ENCODE results near the gene PTGES3. TPM values are rescaled to one million over a fixed set of nuclear protein-coding genes. Genes with fewer than 3 reads are reported as not detected.
A peak's percentile ranks its signal among the peaks of the same experiment; 100 is the strongest.
"Not testable (repeated sequence)": the region's sequence is repeated elsewhere in the genome, so short reads cannot be mapped to it uniquely, and the experiment has no call there.

The PTGES3 gene, protein sequence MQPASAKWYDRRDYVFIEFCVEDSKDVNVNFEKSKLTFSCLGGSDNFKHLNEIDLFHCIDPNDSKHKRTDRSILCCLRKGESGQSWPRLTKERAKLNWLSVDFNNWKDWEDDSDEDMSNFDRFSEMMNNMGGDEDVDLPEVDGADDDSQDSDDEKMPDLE
- total RNA-seq: 132 TPM
- long read RNA-seq, transcript PTGES3-204 (7 exons, 1,017 nt): minor isoform, 5 of 131 reads
- long read RNA-seq, transcript PTGES3-201 (8 exons, 1,920 nt): major isoform, 119 of 131 reads
- long read RNA-seq, partial matches to known transcripts: 1 of 131 reads
- long read RNA-seq, other reads (novel, unspliced or antisense): 3 of 131 reads

DNA sequence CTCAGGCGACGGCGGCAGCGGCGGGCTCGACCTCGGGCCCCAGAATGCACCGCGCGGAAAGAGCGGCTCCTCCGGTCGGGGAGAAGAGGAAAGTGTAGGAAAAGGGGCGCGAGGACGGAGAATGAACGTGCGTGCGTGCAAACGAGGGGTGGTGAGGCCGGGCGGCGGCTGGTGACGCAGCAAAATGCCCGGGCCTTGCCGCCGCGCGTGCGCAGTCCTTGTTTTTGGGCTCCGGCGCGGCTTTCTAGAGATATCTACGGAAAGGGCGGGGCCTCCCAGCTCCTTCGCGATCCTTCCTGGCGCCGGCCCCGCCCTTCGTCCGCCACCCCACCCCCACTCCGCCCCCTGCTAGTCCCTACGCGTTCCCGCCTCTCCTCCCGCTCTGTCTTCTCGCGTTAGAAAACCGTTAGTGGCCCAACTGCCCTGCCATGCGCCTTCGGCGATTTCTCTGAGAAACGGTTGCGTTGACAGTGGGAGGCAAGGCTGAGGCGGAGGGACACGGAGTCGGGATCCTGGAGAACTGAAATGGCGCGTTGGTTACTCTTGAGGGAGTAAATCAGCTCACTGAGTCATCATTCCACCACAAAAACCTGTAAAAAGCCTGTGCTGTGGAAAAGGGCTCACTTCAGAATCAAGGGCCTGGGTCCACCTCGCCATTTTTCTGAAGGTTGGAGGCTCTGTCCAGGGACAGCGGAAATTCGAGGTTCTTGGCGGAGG is at the start of gene PTGES3:
Gene PTGES3, minus strand, starts transcription at position 156 of the 717 bp plus-strand sequence. CDS start 285 bp downstream, outside the sequence.
- peak; percentile 99 for DNase-seq (ENCODE audit: missing footprints)
- ATAC-seq: peak; percentile 96
- intact Hi-C loops (cut with DNase I): loop anchor here (2.0 to 5.0 kb wide), 2 partner anchors 37 to 41 kb away; partner anchors contain the start of genes ATP5F1B and NACA

DNA sequence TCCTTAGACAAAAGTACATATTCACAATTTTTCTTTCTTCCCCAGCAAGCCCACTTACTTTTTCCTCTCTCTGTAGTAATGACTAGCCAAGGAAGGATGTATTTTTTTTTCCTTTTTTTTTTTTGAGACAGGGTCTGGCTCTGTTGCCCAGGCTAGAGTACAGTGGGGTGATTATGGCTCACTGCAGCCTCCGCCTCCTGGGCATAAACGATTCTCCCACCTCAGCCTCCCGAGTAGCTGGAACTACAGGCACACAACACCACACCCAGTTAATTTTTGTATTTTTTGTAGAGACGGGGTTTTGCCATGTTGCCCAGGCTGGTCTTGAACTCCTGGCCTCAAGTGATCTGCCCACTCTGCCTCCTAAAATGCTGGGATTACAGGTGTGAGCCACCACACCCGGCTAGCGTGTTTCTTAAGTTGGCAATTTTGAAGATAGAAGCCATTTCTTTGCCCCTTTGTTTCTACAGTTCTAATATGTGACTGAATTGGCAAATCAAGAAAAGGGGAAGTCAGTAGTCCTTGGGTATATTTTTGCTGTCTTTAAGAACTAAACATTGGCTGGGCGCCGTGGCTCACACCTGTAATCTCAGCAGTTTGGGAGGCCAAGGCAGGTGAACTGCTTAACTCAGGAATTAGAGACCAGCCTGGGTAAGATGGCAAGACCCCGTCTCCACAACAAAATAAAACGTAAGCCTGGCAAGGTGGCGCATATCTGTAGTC is 40.2 kb upstream of the PTGES3 start:
- no peak for DNase-seq (ENCODE audit: missing footprints)
- ATAC-seq: no peak
- intact Hi-C loops (cut with DNase I): no loop called here

DNA sequence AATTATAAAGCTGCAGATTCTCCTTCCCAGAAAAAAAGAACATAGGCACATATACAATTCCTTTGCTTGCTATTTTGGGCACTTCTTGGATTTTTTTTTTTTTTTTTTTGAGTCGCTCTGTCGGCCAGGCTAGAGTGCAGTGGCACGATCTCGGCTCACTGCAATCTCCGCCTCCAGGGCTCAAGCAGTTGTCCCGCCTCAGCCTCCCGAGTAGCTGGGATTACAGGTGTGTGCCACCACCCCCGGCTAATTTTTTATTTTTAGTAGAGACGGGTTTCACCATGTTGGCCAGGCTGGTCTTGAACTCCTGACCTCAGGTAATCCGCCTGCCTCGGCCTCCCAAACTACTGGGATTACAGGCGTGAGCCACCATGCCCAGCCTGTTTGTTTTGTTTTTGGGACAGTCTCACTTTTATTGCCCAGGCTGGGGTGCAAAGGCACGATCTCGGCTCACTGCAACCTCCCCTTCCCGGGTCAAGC is 38.2 kb upstream of the PTGES3 start:
- DNase-seq (ENCODE audit: missing footprints); intact Hi-C loops (cut with DNase I); ATAC-seq: not testable (repeated sequence)

DNA sequence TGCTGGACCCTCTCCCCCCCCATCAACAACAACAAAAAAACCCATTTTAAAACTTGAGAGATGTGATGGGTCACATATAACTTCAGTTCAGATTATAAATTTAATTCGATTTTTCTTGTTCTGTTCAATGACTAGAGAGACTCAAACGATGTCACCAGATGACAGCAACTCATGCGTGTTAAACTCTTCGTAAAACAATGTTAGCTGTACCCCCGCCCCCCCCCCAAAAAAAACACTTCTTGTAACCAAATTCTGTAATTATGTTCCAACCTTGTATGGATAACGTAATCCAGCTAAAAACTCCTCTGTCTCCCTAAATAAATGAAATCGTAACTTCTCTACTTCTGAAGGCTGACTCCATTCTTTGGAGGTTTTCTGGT is 37.6 kb upstream of the PTGES3 start:
- ATAC-seq (no peak), DNase-seq (ENCODE audit: missing footprints) (no peak)
- intact Hi-C loops (cut with DNase I): loop anchor here (1.0 to 2.0 kb wide), 3 partner anchors 37 to 89 kb away; partner anchors contain the start of genes ATP5F1B and PTGES3

GRCh38 chr12:56724972-56725722 is 37.1 kb upstream of the PTGES3 start, which contains the start of gene NACA:
Gene NACA, minus strand, starts transcription at chr12:56725299. Its CDS starts 778 bp downstream, at chr12:56724521.
- intact Hi-C loops (cut with DNase I): loop anchor here (1.0 to 2.0 kb wide), 3 partner anchors 36 to 88 kb away; partner anchors contain the start of genes ATP5F1B and PTGES3
- DNase-seq (ENCODE audit: missing footprints) (peak; percentile 100), ATAC-seq (peak; percentile 96)

- DNase-seq (ENCODE audit: missing footprints): no peak
- intact Hi-C loops (cut with DNase I): loop anchor here (2.0 kb wide), 2 partner anchors 36 to 88 kb away; partner anchors contain the start of gene PTGES3
- peak; percentile 8 for ATAC-seq
Measured at GRCh38 chr12:56724701-56724971, 36.6 kb upstream of the PTGES3 start.

- DNase-seq (ENCODE audit: missing footprints): no peak
- ATAC-seq: peak; percentile 49
- intact Hi-C loops (cut with DNase I): loop anchor here (2.0 kb wide), 2 partner anchors 35 to 87 kb away; partner anchors contain the start of gene PTGES3
Measured at GRCh38 chr12:56723889-56724700, 36.0 kb upstream of the PTGES3 start.

DNA sequence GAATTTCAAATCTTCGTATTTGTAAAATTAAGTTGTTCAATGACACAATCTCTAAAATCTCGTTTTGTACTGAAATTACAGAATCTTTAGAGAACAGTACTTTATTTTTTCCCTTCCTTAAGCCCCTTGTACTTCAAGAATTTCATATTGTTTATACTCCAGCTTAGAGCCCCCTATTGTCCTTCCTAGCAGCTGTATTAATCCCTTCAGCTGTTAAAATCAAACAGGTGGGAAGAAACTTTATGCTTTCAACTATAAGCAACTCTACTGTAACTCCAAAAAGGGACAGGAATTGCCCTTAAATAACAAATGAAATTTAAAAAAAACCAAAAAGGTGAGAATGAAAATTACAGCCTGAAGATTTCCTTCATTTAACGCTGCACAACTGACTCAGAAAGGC is 35.3 kb upstream of the PTGES3 start:
- intact Hi-C loops (cut with DNase I): no loop called here
- ATAC-seq: no peak

GRCh38 chr12:56722832-56723231 is 34.7 kb upstream of the PTGES3 start:
- no peak for ATAC-seq
- intact Hi-C loops (cut with DNase I): no loop called here
- no peak for DNase-seq (ENCODE audit: missing footprints)

More for the DNA sequence above, 35.3 kb upstream of the PTGES3 start:
- DNase-seq (ENCODE audit: missing footprints): no peak

DNA sequence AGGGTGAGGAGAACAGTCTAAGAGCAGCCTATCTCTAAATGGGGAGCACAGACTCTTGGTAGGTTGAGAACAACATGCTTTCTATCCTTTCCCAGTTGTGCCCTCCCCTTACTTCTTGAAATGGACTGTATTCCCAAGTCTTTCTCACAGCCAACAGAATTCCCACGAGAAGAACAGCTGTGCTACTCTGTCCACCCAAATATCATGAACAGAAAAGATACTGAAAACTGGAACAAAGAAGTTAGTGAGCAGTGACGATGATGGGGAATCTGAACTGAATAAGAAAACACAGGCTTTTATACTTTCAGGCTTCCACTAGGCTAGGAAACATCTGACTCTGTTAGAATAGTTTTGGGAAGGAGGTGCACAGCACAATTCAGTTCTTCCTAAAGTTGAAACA is 33.6 kb upstream of the PTGES3 start:
- DNase-seq (ENCODE audit: missing footprints): no peak
- intact Hi-C loops (cut with DNase I): no loop called here

GRCh38 chr12:56721216-56721615 is 33.1 kb upstream of the PTGES3 start:
- DNase-seq (ENCODE audit: missing footprints): no peak
- intact Hi-C loops (cut with DNase I): no loop called here
- ATAC-seq: no peak

More for the DNA sequence above, 33.6 kb upstream of the PTGES3 start:
- ATAC-seq: no peak

DNA sequence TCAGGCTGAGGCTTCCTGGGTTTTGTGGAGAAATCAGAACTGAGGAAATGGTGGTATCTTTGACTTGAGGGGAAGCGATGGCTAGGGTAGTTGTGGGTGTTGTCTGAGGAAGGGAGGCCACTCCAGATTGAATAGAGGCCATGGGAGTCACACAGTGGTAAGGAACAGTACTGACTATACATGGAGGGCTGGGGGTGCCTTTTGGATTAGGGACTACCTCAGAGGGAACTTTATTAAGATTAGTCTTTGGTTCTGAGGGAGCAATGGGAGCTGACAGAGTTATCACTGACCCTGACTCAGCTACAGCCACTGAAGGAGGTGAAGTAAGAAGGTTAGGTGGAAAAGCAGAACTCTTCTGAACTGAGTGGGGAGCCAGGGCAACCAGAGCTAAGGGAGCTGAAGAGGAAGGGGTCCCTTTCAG is 32.7 kb upstream of the PTGES3 start:
- intact Hi-C loops (cut with DNase I): no loop called here
- DNase-seq (ENCODE audit: missing footprints) (no peak), ATAC-seq (no peak)

- ATAC-seq: no peak
- intact Hi-C loops (cut with DNase I): no loop called here
- DNase-seq (ENCODE audit: missing footprints): no peak
Measured at GRCh38 chr12:56719056-56719455, 31.0 kb upstream of the PTGES3 start.

DNA sequence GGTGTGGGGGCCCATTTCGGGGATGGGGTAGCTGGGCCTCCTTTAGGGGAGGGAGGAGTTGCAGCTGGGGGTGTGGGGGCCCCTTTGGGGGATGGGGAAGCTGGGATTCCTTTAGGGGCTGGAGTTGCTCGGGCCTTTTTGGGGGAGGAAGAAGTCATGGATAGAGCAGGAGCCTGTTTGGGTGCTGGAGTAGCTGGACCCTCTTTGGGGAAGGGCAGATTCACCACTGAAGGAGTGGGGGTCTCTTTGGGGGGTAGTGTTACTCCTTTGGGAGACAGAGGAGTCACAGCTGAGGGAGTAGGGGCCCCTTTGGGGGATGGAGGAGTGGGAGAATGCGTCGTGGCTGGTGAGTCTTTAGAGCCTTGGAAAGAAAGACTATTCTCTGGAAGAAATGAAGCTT is 30.6 kb upstream of the PTGES3 start:
- no peak for ATAC-seq
- intact Hi-C loops (cut with DNase I): no loop called here

GRCh38 chr12:56718149-56718548 is 30.1 kb upstream of the PTGES3 start:
- no peak for ATAC-seq
- intact Hi-C loops (cut with DNase I): no loop called here
- no peak for DNase-seq (ENCODE audit: missing footprints)

More for the DNA sequence above, 30.6 kb upstream of the PTGES3 start:
- DNase-seq (ENCODE audit: missing footprints): no peak

DNA sequence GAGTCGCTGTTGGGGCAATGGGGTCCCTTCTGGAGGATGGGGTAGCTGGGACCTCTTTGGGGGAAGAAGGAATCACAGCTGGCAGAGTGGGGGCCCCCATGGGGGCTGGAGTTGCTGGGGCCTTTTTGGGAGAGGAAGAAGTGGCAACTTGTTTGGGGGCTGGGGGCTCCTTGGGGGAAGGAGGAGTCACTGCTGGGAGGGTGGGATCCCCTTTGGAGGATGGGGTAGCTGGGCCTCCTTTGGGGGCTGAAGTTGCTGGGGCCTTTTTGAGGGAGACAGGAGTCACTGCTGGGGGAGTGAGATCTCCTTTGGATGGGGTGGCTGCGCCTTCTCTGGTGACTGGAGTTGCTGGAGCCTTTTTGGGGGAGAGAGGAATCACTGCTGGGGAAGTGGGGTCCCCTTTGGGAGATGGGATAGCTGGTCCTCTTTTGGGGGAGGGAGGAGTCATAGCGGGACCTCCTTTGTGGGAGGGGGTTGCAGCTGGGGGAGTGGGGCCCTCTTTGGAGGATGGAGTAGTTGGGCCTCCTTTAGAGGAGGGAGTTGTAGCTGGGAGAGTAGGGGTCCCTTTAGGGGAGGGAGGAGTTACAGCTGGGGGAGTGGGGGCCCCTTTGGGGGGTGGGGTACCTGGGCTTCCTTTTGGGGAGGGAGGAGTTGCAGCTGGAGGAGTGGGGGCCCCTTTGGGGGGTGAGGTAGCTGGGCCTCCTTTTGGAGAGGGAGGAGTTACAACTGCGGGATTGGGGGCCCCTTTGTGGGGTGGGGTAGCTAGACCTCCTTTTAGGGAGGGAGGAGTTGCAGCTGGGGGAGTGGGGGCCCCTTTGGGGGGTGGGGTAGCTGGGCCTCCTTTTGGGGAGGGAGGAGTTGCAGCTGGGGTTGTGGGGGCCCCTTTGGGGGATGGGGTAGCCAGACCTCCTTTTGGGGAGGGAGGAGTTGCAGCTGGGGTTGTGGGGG is 29.1 kb upstream of the PTGES3 start:
- ATAC-seq (no peak), DNase-seq (ENCODE audit: missing footprints) (no peak)
- intact Hi-C loops (cut with DNase I): no loop called here
